HepG2 (cell line): ENCODE data around the gene ACO1. TPM values are rescaled to one million over a fixed set of nuclear protein-coding genes. Genes with fewer than 3 reads are reported as not detected.

Source experiments
- ATAC-seq: fragments of 200-7000 bp; cut with Tn5 transposase; 3 replicates; pipeline ENCODE4 v1.9.1; 2020; ENCODE audit warnings: mild to moderate bottlenecking, moderate library complexity
- BruUV-seq: library from RNA; stranded (reverse); fragments of 400-500 nt; replicated peaks from 2 replicates; lab custom pipeline; 2021; lab: Mats Ljungman, UMichigan
- CTCF ChIA-PET: fragments of 300-600 bp; formaldehyde crosslinking; extraction: SDS; loops from one replicate; lab custom pipeline; 2021; ENCODE audit warnings: low total read pairs, inconsistent platforms, low intra/inter-chr PET ratio; lab: Yijun Ruan, JAX
- POLR2A ChIA-PET: fragments of 350-600 bp; sonication (Branson Sonifier 250); formaldehyde crosslinking; loops from one replicate; lab custom pipeline; 2020; ENCODE audit warnings: antibody characterized with exemption, inconsistent platforms; lab: Yijun Ruan, JAX
- DNase-seq: peaks from one replicate; pipeline ENCODE4 v3.0.0-alpha.2; 2015; ENCODE audit warnings: low spot score
- FAIRE-seq: peaks from 3 replicates; lab custom pipeline; 2011; peaks lifted over from hg19 to GRCh38; lab: Jason Lieb, UNC
- H2AFZ ChIP-seq: one replicate; pipeline ENCODE4 v1.6.1; 2011; ENCODE audit warnings: low read length, inconsistent platforms
- H3K27ac ChIP-seq: fragments of 300-600 bp; 3 replicates; pipeline ENCODE4 v1.8.0; 2011; ENCODE audit warnings: mixed run types, mild to moderate bottlenecking, mixed read lengths, low read length, inconsistent platforms; ENCODE audit not compliant: insufficient read depth; ENCODE audit errors: extremely low read length
- H3K27me3 ChIP-seq, 2 experiments: fragments of 200-600 bp in 1 of 2; 2 replicates in 1 of 2; 3 replicates in 1 of 2; pipeline versions ENCODE4 v1.6.0 to v1.8.0; 2011; ENCODE audit warnings: low read length in 2 of 2, mild to moderate bottlenecking in 2 of 2, moderate library complexity in 2 of 2, inconsistent platforms in 1 of 2; ENCODE audit not compliant: insufficient read depth in 2 of 2, control insufficient read depth in 1 of 2
- H3K36me3 ChIP-seq, 2 experiments: fragments of 200-600 bp in 1 of 2; replicated peaks in 1 of 2; 2 replicates in 1 of 2; 3 replicates in 1 of 2; pipeline versions ENCODE4 v1.5.1 to v1.8.0; 2011; ENCODE audit warnings: low read length in 2 of 2, inconsistent platforms in 1 of 2; ENCODE audit not compliant: insufficient read depth in 2 of 2, control insufficient read depth in 1 of 2
- H3K4me1 ChIP-seq: 2 replicates; pipeline ENCODE4 v1.5.1; 2012; ENCODE audit warnings: low read length, inconsistent platforms; ENCODE audit not compliant: insufficient read depth
- H3K4me2 ChIP-seq: 2 replicates; pipeline ENCODE4 v1.6.0; 2011; ENCODE audit warnings: low read depth, low read length, inconsistent platforms
- H3K4me3 ChIP-seq, 3 experiments: fragments of 200-600 bp in 1 of 3; sonication (generic), shearing (Covaris generic) in 1 of 3; replicated peaks in 1 of 3; 2 replicates each; pipeline ENCODE4 v1.5.1; 2011 to 2016; ENCODE audit warnings: low read length in 3 of 3, inconsistent platforms in 2 of 3, low read depth in 2 of 3, mild to moderate bottlenecking in 2 of 3, control low read depth in 1 of 3, mixed read lengths in 1 of 3; ENCODE audit not compliant: insufficient read depth in 1 of 3
- H3K79me2 ChIP-seq: one replicate; pipeline ENCODE4 v1.6.1; 2011; ENCODE audit warnings: low read length, inconsistent platforms; ENCODE audit not compliant: insufficient read depth
- H3K9ac ChIP-seq: 2 replicates; pipeline ENCODE4 v1.6.0; 2011; ENCODE audit warnings: mild to moderate bottlenecking, low read depth, low read length, inconsistent platforms; ENCODE audit not compliant: insufficient read depth
- H3K9me3 ChIP-seq: 2 replicates; pipeline ENCODE4 v1.5.1; 2012; ENCODE audit warnings: mild to moderate bottlenecking, low read length
- H4K20me1 ChIP-seq: 2 replicates; pipeline ENCODE4 v1.6.0; 2011; ENCODE audit warnings: inconsistent platforms, mild to moderate bottlenecking, low read length, moderate library complexity; ENCODE audit not compliant: insufficient read depth
- SOX6 ChIP-seq, 2 experiments: fragments of 450-650 bp in 1 of 2; sonication (generic) in 1 of 2; formaldehyde crosslinking in 1 of 2; IDR thresholded peaks; 2 replicates each; pipeline versions ENCODE4 v1.4.0 to v1.6.1; 2017 to 2020; ENCODE audit warnings: antibody characterized with exemption in 1 of 2, mild to moderate bottlenecking in 1 of 2, missing genetic modification reagents in 1 of 2
- TBL1XR1 ChIP-seq: fragments of 150-350 bp; IDR thresholded peaks from 2 replicates; pipeline ENCODE4 v1.6.1; 2014; ENCODE audit warnings: borderline replicate concordance, low read length; ENCODE audit not compliant: partially characterized antibody
- YY1 ChIP-seq: IDR thresholded peaks from 2 replicates; pipeline ENCODE4 v1.6.1; 2011; ENCODE audit warnings: low read length, low read depth, moderate library complexity, mild to moderate bottlenecking; ENCODE audit not compliant: insufficient read depth, insufficient replicate concordance
- ZNF225 ChIP-seq: sonication (generic); formaldehyde crosslinking; IDR thresholded peaks from 2 replicates; pipeline ENCODE4 v1.4.0; 2020; ENCODE audit warnings: mild to moderate bottlenecking, missing genetic modification reagents
- ZNF333 ChIP-seq: sonication (generic); formaldehyde crosslinking; IDR thresholded peaks from 2 replicates; pipeline ENCODE4 v1.4.0; 2020; ENCODE audit warnings: mild to moderate bottlenecking, missing genetic modification reagents, borderline replicate concordance
- ZNF446 ChIP-seq: sonication (generic); formaldehyde crosslinking; IDR thresholded peaks from 2 replicates; pipeline ENCODE4 v1.5.0; 2020; ENCODE audit warnings: mild to moderate bottlenecking, missing genetic modification reagents
- ZNF616 ChIP-seq: sonication (generic); formaldehyde crosslinking; IDR thresholded peaks from 2 replicates; pipeline ENCODE4 v1.5.0; 2020; ENCODE audit warnings: low read depth, mild to moderate bottlenecking, missing genetic modification reagents
- ZNF850 ChIP-seq: sonication (generic); formaldehyde crosslinking; conservative IDR thresholded peaks from 2 replicates; pipeline ENCODE4 v1.9.0; 2021; ENCODE audit warnings: mild to moderate bottlenecking, missing genetic modification reagents
- WGBS: methylation state at CpG from one replicate; pipeline ENCODE4 v1.1.6; 2017; ENCODE audit warnings: low lambda C conversion rate; 5-methylcytosine and 5-hydroxymethylcytosine counted together
- in situ Hi-C: cut with HindIII; loops from 2 replicates; pipeline ENCODE4 v1.10.0; 2017; ENCODE audit warnings: low pct_unique_long_range_greater_than_20kb; ENCODE audit not compliant: extremely low pct_ligation_motif_present
- intact Hi-C: fragments of 100-400 bp; cut with micrococcal nuclease; formaldehyde crosslinking; loops from one replicate; pipeline ENCODE4 v1.10.0; 2022; ENCODE audit not compliant: unreplicated experiment
- polyA plus RNA-seq, 8 experiments: library from polyadenylated mRNA; depleted of rRNA in 3 of 8; stranded (reverse) in 7 of 8; unstranded in 1 of 8; fragments of >200 nt; fragmentation: Illumina TruSeq in 4 of 8; extraction: Trizol in 4 of 8; gene quantifications; 2 replicates each; pipeline versions ENCODE4 v1.2.1 to v1.2.3, GENCODE V29; 2011 to 2016; ENCODE audit warnings: low read depth in 4 of 8, missing spikeins in 1 of 8, mixed read lengths in 1 of 8; ENCODE audit not compliant: insufficient read depth in 1 of 8
- total RNA-seq, 5 experiments: library from RNA; depleted of rRNA; stranded (reverse); fragments of >200 nt; fragmentation: Illumina TruSeq; extraction: Trizol; gene quantifications; 2 replicates each; pipeline ENCODE4 v1.2.3, GENCODE V29; 2016; ENCODE audit warnings: low read depth in 1 of 5
- TF ChIP-seq, protein P1 (sequence below): sonication (generic); formaldehyde crosslinking; IDR thresholded peaks from 2 replicates; pipeline ENCODE4 v1.4.0; 2020; ENCODE audit warnings: missing genetic modification reagents
- TF ChIP-seq, protein P2 (sequence below): sonication (generic); formaldehyde crosslinking; IDR thresholded peaks from 2 replicates; pipeline ENCODE4 v1.8.1; 2022; ENCODE audit warnings: low read depth, mild to moderate bottlenecking, missing genetic modification reagents
- TF ChIP-seq, protein P3 (sequence below): IDR thresholded peaks from 2 replicates; pipeline ENCODE4 v1.6.1; 2016; ENCODE audit warnings: missing genetic modification reagents, missing compliant biosample characterization
- TF ChIP-seq, protein P4 (sequence below): sonication (generic); formaldehyde crosslinking; IDR thresholded peaks from 2 replicates; pipeline ENCODE4 v1.4.0; 2020; ENCODE audit warnings: missing genetic modification reagents

ACO1 gene
- total and polyA plus RNA-seq, 2 of the 13 experiments (the other 11 are each of a cell fraction or from before 2014, with no cell fraction given), result 20.1 to 48.2 TPM

GRCh38 chr9:32349013-32349412, 35.4 kb upstream of the ACO1 start:
- ChIA-PET CTCF (no interaction called here), POLR2A (no interaction called here)
- in situ Hi-C loops (no loop called here), intact Hi-C loops (loop anchor here (10.0 kb wide), 1 partner anchor 1234 kb away; no protein-coding TSS in a partner anchor)
- no peak overlapping the region for H2AFZ ChIP-seq
- H3K9ac ChIP-seq, result no peak overlapping the region
- H4K20me1 ChIP-seq, result no peaks in the 10 kb centered on the region
- no peaks in the 10 kb centered on the region for H3K79me2 ChIP-seq
- H3K4me3 ChIP-seq, result no peak overlapping the region
- BruUV-seq, result no TSS peak
- no peak for DNase-seq
- H3K36me3 ChIP-seq, result no peaks in the 10 kb centered on the region
- no peaks in the 10 kb centered on the region; a peak in 1 of 5 replicates for H3K27me3 ChIP-seq
- no peaks in the 10 kb centered on the region for H3K4me1 ChIP-seq
- no peak for ATAC-seq
- WGBS, result 48% methylated on average over 3 of the region's 3 CpGs
- FAIRE-seq, result no peak
- H3K27ac ChIP-seq, result no peak overlapping the region
- H3K9me3 ChIP-seq, result no peaks in the 10 kb centered on the region
- H3K4me2 ChIP-seq, result no peak overlapping the region
- TF ChIP-seq YY1, result no peak
- no peak for TF ChIP-seq TBL1XR1
- no peak for TF ChIP-seq ZNF333 (CRISPR knock-in tag)
- TF ChIP-seq ZNF225 (CRISPR knock-in tag), result no peak
- TF ChIP-seq, protein P1, sequence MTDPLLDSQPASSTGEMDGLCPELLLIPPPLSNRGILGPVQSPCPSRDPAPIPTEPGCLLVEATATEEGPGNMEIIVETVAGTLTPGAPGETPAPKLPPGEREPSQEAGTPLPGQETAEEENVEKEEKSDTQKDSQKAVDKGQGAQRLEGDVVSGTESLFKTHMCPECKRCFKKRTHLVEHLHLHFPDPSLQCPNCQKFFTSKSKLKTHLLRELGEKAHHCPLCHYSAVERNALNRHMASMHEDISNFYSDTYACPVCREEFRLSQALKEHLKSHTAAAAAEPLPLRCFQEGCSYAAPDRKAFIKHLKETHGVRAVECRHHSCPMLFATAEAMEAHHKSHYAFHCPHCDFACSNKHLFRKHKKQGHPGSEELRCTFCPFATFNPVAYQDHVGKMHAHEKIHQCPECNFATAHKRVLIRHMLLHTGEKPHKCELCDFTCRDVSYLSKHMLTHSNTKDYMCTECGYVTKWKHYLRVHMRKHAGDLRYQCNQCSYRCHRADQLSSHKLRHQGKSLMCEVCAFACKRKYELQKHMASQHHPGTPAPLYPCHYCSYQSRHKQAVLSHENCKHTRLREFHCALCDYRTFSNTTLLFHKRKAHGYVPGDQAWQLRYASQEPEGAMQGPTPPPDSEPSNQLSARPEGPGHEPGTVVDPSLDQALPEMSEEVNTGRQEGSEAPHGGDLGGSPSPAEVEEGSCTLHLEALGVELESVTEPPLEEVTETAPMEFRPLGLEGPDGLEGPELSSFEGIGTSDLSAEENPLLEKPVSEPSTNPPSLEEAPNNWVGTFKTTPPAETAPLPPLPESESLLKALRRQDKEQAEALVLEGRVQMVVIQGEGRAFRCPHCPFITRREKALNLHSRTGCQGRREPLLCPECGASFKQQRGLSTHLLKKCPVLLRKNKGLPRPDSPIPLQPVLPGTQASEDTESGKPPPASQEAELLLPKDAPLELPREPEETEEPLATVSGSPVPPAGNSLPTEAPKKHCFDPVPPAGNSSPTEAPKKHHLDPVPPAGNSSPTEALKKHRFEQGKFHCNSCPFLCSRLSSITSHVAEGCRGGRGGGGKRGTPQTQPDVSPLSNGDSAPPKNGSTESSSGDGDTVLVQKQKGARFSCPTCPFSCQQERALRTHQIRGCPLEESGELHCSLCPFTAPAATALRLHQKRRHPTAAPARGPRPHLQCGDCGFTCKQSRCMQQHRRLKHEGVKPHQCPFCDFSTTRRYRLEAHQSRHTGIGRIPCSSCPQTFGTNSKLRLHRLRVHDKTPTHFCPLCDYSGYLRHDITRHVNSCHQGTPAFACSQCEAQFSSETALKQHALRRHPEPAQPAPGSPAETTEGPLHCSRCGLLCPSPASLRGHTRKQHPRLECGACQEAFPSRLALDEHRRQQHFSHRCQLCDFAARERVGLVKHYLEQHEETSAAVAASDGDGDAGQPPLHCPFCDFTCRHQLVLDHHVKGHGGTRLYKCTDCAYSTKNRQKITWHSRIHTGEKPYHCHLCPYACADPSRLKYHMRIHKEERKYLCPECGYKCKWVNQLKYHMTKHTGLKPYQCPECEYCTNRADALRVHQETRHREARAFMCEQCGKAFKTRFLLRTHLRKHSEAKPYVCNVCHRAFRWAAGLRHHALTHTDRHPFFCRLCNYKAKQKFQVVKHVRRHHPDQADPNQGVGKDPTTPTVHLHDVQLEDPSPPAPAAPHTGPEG (CRISPR knock-in tag), result no peak
- no peak for TF ChIP-seq ZNF850 (CRISPR knock-in tag)
- TF ChIP-seq, protein P2, sequence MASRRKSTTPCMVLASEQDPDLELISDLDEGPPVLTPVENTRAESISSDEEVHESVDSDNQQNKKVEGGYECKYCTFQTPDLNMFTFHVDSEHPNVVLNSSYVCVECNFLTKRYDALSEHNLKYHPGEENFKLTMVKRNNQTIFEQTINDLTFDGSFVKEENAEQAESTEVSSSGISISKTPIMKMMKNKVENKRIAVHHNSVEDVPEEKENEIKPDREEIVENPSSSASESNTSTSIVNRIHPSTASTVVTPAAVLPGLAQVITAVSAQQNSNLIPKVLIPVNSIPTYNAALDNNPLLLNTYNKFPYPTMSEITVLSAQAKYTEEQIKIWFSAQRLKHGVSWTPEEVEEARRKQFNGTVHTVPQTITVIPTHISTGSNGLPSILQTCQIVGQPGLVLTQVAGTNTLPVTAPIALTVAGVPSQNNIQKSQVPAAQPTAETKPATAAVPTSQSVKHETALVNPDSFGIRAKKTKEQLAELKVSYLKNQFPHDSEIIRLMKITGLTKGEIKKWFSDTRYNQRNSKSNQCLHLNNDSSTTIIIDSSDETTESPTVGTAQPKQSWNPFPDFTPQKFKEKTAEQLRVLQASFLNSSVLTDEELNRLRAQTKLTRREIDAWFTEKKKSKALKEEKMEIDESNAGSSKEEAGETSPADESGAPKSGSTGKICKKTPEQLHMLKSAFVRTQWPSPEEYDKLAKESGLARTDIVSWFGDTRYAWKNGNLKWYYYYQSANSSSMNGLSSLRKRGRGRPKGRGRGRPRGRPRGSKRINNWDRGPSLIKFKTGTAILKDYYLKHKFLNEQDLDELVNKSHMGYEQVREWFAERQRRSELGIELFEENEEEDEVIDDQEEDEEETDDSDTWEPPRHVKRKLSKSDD (CRISPR knock-in tag), result no peak
- TF ChIP-seq, protein P3, sequence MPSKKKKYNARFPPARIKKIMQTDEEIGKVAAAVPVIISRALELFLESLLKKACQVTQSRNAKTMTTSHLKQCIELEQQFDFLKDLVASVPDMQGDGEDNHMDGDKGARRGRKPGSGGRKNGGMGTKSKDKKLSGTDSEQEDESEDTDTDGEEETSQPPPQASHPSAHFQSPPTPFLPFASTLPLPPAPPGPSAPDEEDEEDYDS (CRISPR knock-in tag), result no peak
- TF ChIP-seq ZNF616 (CRISPR knock-in tag), result no peak
- TF ChIP-seq ZNF446 (CRISPR knock-in tag), result no peak
- TF ChIP-seq, protein P4, sequence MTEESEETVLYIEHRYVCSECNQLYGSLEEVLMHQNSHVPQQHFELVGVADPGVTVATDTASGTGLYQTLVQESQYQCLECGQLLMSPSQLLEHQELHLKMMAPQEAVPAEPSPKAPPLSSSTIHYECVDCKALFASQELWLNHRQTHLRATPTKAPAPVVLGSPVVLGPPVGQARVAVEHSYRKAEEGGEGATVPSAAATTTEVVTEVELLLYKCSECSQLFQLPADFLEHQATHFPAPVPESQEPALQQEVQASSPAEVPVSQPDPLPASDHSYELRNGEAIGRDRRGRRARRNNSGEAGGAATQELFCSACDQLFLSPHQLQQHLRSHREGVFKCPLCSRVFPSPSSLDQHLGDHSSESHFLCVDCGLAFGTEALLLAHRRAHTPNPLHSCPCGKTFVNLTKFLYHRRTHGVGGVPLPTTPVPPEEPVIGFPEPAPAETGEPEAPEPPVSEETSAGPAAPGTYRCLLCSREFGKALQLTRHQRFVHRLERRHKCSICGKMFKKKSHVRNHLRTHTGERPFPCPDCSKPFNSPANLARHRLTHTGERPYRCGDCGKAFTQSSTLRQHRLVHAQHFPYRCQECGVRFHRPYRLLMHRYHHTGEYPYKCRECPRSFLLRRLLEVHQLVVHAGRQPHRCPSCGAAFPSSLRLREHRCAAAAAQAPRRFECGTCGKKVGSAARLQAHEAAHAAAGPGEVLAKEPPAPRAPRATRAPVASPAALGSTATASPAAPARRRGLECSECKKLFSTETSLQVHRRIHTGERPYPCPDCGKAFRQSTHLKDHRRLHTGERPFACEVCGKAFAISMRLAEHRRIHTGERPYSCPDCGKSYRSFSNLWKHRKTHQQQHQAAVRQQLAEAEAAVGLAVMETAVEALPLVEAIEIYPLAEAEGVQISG (CRISPR knock-in tag), result no peak
- no peak for TF ChIP-seq SOX6 (IDR thresholded peaks at IDR 0.05)
- TF ChIP-seq SOX6 (CRISPR knock-in tag; IDR thresholded peaks at IDR 0.05), result no peak
